Activated CD8-positive, alpha-beta memory T cell treated with anti-CD3 and anti-CD28 coated beads for 24 hours (primary cell): ENCODE measurements around the gene DPYSL4.

Experiments used
- DNase-seq: peaks from one replicate; pipeline ENCODE4 v3.0.0-alpha.2; 2020

DPYSL4 gene

GRCh38 chr10:132179551-132180392 is 7.0 kb upstream of the DPYSL4 start:
- no peak for DNase-seq

DNA sequence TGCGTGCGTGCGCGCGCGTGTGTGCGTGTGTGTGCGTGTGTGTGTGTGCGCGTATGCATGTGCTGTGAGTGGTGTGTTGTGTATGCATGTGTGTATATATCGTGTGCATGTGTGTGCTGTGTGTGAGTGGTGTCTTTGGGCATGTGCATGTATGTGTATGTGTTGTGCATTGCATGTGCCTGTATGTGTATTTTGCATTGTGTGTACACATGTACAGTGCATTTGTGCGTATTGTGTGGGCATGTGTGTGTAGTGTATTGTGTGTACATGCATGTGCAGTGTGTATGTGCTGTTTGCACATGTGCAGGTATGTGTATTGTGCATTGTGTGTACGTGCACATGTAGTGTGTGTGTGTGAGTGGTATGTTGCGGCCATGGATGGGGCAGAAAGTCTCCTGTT is 6.0 kb upstream of the DPYSL4 start:
- no peak for DNase-seq

DNA sequence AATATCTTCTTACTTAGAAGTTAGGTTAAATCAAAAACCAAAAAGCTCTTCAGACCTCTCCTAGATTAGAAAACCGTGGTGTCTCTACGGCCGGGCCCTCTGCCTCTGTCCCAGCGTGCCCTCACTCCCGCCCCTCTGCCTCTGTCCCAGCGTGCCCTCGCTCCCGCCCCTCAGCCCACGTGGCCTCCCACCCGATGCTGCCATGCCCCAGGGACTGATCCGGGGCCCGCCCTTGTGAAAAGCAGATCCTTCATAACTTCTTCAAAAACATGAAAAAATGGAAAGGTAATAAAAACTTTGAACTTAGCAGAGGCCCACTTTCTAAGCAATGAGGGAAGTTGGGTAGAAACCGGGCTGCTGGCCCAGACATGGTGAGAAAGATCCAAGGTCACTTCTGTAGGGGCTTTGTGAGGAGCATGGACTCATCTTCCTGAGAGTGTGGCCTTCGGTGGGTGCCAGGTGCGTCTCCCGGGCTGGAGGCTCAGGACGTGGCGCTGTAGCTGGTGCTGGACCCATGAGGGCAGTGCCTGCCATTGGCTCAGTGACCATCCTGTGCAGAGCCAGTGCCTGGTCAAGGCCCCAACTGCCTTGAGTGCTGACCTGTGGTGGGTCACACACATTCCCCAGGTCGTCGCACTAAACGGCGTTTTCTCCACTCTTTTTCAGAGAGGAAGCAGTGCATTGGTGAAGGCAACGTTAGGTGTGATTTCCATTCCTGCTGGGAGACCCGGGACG is 4.9 kb upstream of the DPYSL4 start:
- no peak for DNase-seq

DNA sequence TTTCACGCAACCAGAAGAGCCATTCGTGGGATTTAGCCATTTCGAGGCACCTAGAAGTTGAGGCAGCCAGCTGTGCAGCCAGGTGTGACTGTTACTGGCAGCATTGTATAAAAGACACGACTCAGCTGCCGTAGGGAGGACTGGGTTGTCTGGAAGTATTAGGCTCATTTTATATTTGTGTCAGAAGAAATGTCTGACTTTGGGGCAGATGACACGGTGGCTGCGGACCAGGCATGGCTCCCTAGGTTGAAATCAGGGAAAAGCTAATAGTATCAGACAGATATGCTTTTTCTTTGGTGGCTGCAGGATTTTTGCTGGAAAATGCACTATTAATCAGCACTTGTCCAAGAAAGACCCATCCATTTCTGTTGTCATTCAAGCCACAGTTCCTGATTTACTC is 4.2 kb upstream of the DPYSL4 start:
- no peak for DNase-seq

- no peak for DNase-seq
Observed at GRCh38 chr10:132183046-132183445, 3.7 kb upstream of the DPYSL4 start.

DNA sequence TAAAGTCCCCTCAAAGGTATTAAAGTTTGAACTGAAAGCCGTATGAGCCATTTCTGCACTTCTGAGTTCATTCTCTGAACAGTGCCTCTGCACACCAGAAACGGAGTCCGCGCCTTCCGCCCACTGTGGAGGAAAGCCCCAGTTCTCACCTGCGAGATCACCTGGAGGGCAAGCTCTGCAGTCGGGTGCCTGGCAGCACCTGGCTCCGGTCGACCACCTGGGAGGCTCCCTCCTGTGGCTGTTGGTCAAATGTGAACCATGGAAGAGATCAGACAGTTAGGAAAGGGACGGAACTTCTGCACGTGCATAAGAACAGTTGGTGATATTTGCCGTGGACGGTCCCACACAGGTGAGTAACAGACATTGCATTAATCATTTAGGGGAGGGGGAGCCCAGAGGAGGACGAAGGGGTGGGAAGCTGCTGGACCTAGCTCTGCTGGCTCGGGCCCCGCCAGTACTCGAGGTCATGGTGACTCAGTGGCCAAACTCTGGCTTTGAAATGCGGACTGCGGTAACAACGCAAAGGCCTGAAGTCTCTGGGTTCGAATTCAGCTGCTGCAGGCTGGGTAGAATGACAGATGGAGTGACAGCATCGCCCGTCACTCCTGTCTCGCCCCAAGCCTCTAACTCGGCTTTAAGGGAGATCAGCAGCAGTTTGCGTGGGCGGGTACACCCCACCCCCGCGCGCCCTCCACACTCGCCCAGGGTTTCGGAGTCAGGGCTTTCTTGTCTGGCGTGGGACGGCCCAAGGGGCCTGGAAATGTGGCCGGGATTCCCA is 1.7 kb upstream of the DPYSL4 start:
- no peak for DNase-seq

GRCh38 chr10:132185601-132186487 is 904 bp upstream of the DPYSL4 start:
- peak; percentile 69 for DNase-seq

- DNase-seq, result no peak
Observed at GRCh38 chr10:132187430-132188138, 836 bp downstream of the DPYSL4 start.

DNA sequence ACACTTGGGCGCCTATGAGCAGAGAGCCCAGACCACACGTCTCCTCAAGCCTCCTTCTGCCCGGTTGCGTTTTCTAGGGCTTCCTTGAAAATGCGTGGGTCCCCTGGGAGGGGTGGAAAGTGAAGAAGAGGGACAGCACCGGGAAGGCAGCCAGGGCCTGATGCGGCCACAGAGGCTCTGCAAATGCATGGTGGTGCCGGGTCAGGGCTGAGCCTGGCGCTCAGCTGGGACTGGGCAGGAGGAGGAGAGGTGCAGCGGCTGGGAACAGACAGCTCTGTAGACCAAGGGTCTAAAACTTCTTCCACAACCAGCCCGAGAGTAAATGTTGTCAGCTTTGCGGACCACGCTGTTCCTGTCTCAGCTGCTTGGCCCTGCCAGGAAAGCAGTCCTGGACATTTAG is 1.6 kb downstream of the DPYSL4 start:
- DNase-seq, result no peak

DNA sequence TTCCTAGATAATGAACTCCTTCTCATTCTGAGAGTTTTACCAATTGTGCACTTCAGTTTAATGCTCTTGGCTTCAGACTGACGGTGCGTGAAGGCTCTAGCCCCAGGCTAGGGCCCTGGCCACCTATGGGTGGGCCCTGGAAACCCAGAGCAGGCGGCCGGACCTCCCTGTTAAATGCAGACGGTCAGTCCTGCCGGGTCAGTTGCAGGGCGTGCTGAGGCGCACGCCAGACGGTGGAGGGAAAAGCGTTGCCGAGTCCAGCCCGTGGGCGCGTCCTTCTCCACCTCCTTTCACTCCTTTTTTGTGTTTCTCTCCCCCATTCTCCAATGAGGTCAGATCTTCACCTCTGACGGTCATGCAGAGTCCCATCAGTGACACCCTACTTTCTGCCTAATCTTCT is 2.3 kb downstream of the DPYSL4 start:
- DNase-seq, result no peak

- no peak for DNase-seq
Observed at GRCh38 chr10:132189810-132190422, 3.2 kb downstream of the DPYSL4 start.

DNA sequence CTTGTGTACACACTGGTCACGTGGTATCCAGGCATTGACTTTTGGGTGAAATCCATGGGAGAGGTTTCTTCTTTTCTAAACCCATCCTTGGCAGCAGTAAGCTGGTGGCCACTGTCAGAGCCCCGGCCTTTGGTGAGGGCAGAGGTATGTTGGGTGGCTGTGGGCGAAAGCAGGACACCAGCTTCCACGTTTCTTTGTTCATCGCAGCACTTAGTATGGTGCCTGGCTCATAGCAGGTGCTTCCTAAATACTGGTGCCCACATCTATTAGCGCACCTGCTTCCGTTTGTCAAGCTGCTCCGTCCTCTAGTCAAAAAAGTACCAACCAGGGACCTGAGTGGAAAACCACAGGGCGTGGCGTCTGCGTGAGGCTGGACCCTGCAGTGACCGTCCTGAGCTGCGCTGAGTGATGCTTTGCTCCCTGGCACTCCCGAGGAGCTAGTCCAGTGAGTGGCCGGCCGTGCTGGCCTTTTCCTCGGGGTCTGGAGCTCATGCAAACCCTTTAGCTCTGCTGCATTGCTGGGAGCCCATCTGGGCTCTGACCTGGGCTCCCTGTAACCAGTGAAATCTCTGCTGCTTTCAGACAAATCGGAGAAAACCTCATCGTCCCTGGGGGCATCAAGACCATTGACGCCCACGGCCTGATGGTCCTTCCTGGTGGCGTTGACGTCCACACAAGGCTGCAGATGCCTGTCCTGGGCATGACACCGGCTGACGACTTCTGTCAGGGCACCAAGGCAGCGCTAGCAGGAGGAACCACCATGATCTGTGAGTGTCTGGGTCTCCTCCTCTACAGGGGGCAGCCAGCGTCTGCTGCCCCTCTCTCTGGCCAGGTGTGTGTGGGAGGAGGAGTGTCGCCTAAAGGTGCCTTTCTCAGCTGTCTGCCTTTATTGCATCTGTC is 5.6 kb downstream of the DPYSL4 start:
- DNase-seq, result no peak

DNA sequence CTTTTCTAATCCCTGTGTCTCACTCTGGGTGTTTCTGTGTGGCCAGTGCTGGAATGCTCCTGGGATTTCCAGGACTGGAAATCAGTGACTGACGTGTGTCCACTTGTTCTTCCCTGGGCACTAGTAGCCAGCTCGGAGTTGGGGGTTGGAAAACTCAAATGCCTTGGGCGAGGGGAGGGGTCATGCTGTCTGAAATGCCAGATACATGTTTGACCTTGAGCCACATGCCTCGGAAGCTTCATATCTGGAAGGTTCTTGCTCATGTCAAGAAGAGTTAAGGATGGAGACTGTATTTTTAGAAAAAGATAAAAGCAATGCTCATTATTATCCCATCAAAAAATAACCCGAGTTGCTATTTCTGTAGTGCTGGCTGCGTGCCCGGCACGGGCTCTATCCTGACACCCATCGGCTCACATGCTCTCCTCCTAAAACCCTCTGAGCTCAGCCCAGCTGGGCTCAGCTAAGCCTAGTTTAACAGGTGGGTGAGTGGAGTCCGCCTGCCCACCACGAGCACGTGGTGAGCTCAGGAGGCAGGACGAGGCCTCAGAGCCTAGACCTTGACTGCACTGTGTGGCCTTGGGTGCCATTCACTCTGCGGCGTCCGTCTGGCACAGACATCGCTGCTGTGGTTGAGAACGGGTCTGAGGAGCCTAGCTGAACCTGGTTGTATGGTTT is 6.4 kb downstream of the DPYSL4 start:
- DNase-seq, result no peak

- DNase-seq, result no peak
Observed at GRCh38 chr10:132193907-132194552, 7.3 kb downstream of the DPYSL4 start.

DNA sequence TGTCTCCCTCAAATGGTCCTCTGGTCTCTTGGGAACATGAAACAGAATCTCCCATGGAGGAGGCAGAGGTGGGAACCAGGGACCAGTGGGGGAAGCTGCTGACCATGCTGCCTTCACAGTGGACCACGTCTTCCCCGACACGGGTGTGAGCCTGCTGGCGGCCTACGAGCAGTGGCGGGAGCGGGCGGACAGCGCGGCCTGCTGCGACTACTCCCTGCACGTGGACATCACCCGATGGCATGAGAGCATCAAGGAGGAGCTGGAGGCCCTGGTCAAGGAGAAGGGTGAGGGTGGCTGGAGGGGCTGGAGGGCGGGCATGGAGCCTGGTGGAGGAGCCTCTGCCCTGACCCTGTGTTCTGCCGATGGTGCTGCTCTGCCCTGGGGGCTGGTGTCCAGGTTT is 8.0 kb downstream of the DPYSL4 start:
- no peak for DNase-seq

DNA sequence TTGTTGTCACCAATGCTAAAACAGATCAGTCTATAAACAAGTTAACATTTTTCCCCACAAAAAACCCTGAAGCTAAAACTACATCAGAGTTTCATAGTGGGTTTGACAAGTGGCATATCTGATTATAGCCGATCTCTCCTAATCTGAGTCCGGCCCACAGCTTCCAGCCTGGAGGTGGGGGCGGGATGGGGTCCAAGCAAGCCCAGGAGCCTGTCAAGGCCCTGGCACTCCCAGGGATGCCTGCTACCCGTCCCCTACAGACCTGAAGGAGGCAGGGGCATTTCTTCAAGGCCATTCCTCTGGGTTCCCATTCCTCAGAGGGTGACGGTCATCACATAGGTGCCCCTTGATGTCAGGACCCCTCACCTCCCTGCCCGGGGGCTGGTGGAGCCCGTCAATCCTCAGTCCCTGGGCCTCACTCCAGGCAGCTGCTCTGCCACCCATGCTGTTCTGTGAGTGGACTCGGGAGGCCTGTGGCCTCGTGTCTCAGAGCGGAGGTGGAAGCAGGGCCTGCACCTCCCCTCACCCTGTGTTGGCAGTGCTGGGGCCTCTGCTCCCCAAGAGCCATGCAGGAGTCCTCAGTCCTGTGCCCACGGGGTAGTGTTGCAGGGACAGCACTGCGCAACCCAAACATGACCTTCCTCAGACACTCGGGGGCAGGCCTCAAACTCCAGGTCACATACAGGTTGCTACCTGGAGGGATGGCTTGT is 8.8 kb downstream of the DPYSL4 start:
- DNase-seq, result no peak

GRCh38 chr10:132196178-132197113 is 9.7 kb downstream of the DPYSL4 start:
- no peak for DNase-seq
